HEK293T (cell line): Measurements from ENCODE around the gene SLFN13.

Experiments used
- ARNT ChIP-seq: fragments of 450-650 bp; IDR thresholded peaks from 2 replicates; pipeline ENCODE4 v1.6.1; 2017; ENCODE audit warnings: mild to moderate bottlenecking
- BHLHE40 ChIP-seq: fragments of 450-650 bp; IDR thresholded peaks from 2 replicates; pipeline ENCODE4 v1.6.1; 2016; ENCODE audit warnings: mild to moderate bottlenecking, moderate library complexity, borderline replicate concordance
- FOXA1 ChIP-seq: fragments of 450-650 bp; IDR thresholded peaks from 2 replicates; pipeline ENCODE4 v1.6.1; 2016; ENCODE audit warnings: mild to moderate bottlenecking
- FOXM1 ChIP-seq: fragments of 450-650 bp; IDR thresholded peaks from 2 replicates; pipeline ENCODE4 v1.6.1; 2017; ENCODE audit warnings: mild to moderate bottlenecking, borderline replicate concordance
- L3MBTL2 ChIP-seq: fragments of 450-650 bp; conservative IDR thresholded peaks from 2 replicates; pipeline ENCODE4 v1.6.1; 2016; ENCODE audit warnings: mild to moderate bottlenecking
- LEF1 ChIP-seq: fragments of 450-650 bp; IDR thresholded peaks from 2 replicates; pipeline ENCODE4 v1.6.1; 2017; ENCODE audit warnings: mild to moderate bottlenecking, borderline replicate concordance
- SP1 ChIP-seq: fragments of 450-650 bp; IDR thresholded peaks from 2 replicates; pipeline ENCODE4 v1.6.1; 2017
- SUZ12 ChIP-seq: fragments of 450-650 bp; IDR thresholded peaks from 2 replicates; pipeline ENCODE4 v1.6.1; 2016; ENCODE audit warnings: mild to moderate bottlenecking
- TARDBP ChIP-seq: fragments of 450-650 bp; IDR thresholded peaks from 2 replicates; pipeline ENCODE4 v1.6.1; 2016
- ZNF384 ChIP-seq: fragments of 450-650 bp; IDR thresholded peaks from 2 replicates; pipeline ENCODE4 v1.6.1; 2016
- TF ChIP-seq, protein P1 (sequence below): fragments of 450-650 bp; IDR thresholded peaks from 2 replicates; pipeline ENCODE4 v1.6.1; 2016

DNA sequence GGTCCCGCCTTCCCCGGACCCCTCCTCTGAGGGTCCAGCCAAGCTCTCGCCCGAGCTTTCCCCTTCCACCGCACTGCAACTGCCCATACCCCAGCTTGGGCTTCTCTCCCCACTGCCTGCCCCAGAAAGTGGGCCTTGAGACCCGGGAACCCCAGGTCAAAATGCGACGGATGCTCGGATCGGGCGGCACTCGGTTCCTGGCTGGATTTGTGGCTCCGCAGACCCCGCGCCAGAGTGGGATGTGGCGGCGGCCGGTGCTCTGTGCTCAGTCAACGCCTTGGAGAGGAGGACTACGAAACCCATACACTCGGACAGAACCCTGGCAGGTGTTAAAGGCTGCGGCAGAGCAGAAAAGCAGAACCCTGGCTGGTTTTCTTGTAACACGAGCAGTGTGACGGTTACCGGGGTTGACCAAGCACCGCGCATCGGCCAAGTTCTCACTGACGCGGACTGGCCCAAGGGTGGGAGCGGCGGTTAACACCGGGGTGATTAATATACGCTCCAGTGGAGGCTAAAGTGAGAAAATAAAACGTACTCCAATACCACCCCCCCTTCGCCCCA is 885 bp upstream of the SLFN13 start:
- no peak for TF ChIP-seq FOXA1
- no peak for TF ChIP-seq L3MBTL2
- TF ChIP-seq ARNT = no peak
- TF ChIP-seq, protein P1, sequence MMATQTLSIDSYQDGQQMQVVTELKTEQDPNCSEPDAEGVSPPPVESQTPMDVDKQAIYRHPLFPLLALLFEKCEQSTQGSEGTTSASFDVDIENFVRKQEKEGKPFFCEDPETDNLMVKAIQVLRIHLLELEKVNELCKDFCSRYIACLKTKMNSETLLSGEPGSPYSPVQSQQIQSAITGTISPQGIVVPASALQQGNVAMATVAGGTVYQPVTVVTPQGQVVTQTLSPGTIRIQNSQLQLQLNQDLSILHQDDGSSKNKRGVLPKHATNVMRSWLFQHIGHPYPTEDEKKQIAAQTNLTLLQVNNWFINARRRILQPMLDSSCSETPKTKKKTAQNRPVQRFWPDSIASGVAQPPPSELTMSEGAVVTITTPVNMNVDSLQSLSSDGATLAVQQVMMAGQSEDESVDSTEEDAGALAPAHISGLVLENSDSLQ = no peak
- no peak for TF ChIP-seq BHLHE40
- no peak for TF ChIP-seq SP1
- no peak for TF ChIP-seq FOXM1
- TF ChIP-seq ZNF384 = no peak
- TF ChIP-seq SUZ12 = no peak
- TF ChIP-seq LEF1 = no peak
- no peak for TF ChIP-seq TARDBP
